ENCODE data around the gene UTP11.

DNA sequence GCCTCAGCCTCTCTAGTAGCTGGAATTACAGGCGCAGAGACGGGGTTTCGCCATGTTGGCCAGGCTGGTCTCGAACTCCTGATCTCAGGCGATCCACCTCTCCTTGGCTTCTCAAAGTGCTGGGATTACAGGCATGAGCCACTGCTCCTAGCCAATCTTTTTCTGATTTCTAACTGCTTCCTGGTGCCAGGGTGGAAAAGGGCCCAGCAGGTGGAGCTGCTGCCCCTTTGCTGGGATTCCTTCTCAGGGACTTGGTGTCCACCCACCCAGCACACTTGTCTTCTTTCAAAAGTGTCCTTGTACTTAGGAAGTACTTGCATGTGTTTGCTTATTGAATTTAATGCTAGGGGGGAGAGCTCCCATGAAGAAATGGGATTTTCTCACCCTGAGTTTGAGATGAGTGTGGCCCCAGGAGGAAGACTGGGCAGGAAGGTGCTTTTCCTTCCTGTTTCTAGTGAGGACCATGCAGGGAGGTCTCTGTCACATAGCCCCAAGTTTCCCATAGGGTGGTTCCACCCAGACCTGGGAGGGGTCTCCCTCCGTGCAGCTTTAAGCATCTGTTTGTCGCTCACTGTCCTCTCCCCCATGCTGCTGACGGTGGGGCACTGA is 14.2 kb downstream of the UTP11 start:
- TF ChIP-seq, protein P1, sequence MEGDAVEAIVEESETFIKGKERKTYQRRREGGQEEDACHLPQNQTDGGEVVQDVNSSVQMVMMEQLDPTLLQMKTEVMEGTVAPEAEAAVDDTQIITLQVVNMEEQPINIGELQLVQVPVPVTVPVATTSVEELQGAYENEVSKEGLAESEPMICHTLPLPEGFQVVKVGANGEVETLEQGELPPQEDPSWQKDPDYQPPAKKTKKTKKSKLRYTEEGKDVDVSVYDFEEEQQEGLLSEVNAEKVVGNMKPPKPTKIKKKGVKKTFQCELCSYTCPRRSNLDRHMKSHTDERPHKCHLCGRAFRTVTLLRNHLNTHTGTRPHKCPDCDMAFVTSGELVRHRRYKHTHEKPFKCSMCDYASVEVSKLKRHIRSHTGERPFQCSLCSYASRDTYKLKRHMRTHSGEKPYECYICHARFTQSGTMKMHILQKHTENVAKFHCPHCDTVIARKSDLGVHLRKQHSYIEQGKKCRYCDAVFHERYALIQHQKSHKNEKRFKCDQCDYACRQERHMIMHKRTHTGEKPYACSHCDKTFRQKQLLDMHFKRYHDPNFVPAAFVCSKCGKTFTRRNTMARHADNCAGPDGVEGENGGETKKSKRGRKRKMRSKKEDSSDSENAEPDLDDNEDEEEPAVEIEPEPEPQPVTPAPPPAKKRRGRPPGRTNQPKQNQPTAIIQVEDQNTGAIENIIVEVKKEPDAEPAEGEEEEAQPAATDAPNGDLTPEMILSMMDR (conservative IDR thresholded peaks at IDR 0.05) = peak; percentile 77
- no peak for TF ChIP-seq ZFX (IDR thresholded peaks at IDR 0.05)
